Skeletal muscle satellite cell (primary cell): ENCODE data around the gene EPB41L4A.

Source experiments
- H3K27me3 ChIP-seq: 2 replicates; pipeline ENCODE4 v1.7.0; 2013; ENCODE audit warnings: low read length; ENCODE audit not compliant: control insufficient read depth, insufficient read depth
- H3K36me3 ChIP-seq: 2 replicates; pipeline ENCODE4 v1.7.0; 2013; ENCODE audit warnings: mild to moderate bottlenecking, control low read depth, low read length; ENCODE audit not compliant: insufficient read depth
- H3K4me1 ChIP-seq: 2 replicates; pipeline ENCODE4 v1.7.0; 2013; ENCODE audit warnings: low read length; ENCODE audit not compliant: control insufficient read depth, insufficient read depth
- H3K4me2 ChIP-seq: 2 replicates; pipeline ENCODE4 v1.7.0; 2013; ENCODE audit warnings: mild to moderate bottlenecking, low read length
- H3K4me3 ChIP-seq: 2 replicates; pipeline ENCODE4 v1.7.0; 2013; ENCODE audit warnings: low read length
- H3K9ac ChIP-seq: 2 replicates; pipeline ENCODE4 v1.7.0; 2013; ENCODE audit warnings: mild to moderate bottlenecking, low read depth, low read length, moderate library complexity
- H3K9me3 ChIP-seq: replicated peaks from 2 replicates; pipeline ENCODE4 v1.7.0; 2013; ENCODE audit warnings: mild to moderate bottlenecking, control low read depth, low read length

The EPB41L4A gene

DNA sequence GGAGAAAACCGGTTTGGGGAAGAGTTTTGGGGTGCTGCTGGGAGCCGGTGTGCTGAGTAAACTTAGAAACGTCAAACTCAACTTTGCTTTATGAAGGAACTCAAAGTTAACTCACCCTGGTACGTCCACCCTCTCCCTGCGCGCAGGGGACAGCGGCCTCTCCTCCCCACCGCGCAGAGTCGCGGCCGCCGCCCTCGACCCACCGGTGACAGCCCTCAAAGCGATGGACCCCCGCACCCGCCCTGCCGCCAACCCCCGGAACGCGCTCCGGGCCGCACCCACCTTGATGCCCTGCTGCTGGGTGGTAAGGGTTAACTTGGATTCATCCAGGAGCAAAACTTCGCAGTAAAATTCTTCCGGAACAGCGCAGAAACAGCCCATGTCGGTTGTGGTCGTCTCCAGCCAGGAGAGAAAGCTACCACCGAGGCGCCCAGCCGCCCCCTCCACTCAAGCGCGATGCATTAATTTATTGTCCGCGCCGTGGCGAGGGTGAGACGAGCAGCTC, 366 bp downstream of the EPB41L4A start:
- peaks cover 60% of the 10 kb centered on the region for H3K27me3 ChIP-seq
- peak overlapping the region; percentile 98 for H3K4me2 ChIP-seq
- no peaks in the 10 kb centered on the region for H3K36me3 ChIP-seq
- H3K9ac ChIP-seq = no peak overlapping the region
- peaks cover 12% of the 10 kb centered on the region for H3K4me1 ChIP-seq
- H3K9me3 ChIP-seq = no peaks in the 10 kb centered on the region
- peak overlapping the region; percentile 71 for H3K4me3 ChIP-seq

DNA sequence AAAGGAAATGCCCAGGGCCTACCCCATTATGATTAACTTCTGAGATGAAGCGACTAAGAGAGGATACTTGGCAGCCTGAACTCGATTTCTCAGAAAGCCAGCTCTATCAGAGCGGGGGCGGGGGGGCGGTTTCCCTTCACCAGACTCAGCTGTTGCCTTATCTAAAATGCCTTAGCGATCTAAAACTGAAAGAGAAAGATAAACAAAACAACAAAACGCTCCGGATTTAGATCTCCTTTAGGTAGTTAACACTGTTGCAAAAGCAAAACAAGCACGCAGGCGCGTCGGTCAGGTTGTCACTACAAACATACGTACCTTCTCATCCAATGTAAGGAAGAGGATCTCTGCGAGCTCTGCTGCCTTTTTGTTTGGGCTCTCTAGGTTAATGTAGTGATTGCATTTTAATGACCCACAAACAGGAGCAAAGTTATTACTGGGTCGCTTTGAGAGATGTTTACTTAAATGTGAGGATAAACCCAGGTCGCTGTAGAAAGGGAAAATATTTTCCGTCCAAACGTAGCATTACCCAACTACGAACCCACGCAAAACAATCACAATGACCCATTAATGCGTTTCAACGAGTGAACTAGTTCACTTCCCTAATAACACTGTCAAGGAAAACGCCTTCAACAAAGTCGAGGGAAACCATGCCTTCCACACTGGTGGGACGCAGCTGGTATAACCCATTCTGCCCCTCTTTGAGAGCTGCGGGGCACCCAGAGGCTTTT, 982 bp downstream of the EPB41L4A start:
- Histone ChIP-seq H3K4me2 (peak overlapping the region; percentile 98), H3K27me3 (peaks cover 55% of the 10 kb centered on the region), H3K9ac (no peak overlapping the region), H3K36me3 (no peaks in the 10 kb centered on the region), H3K9me3 (no peaks in the 10 kb centered on the region), H3K4me1 (peaks cover 12% of the 10 kb centered on the region), H3K4me3 (peak overlapping the region; percentile 71)

DNA sequence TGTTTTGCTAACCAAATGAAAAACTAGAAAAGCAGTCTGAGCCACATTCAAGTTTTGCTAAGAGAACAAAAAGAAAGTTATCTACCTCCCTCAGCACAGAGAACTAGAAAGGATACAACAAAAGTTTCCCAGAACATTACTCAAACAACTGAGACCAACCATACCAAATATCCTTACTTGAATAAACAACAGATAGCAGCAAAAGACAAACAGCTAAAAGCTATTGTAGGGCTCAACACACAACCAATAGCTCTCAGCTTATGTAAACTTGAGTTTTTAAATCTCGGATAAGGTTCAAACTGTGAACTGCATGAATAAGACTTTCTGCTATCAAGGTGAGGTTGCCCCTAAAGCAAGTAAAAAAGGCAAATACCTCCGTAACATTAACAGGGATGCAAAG, 3.5 kb downstream of the EPB41L4A start:
- no peaks in the 10 kb centered on the region for H3K9me3 ChIP-seq
- H3K4me3 ChIP-seq = no peak overlapping the region
- peaks cover 12% of the 10 kb centered on the region for H3K4me1 ChIP-seq
- H3K36me3 ChIP-seq = no peaks in the 10 kb centered on the region
- H3K9ac ChIP-seq = no peak overlapping the region
- H3K27me3 ChIP-seq = peaks cover 42% of the 10 kb centered on the region
- H3K4me2 ChIP-seq = no peak overlapping the region

DNA sequence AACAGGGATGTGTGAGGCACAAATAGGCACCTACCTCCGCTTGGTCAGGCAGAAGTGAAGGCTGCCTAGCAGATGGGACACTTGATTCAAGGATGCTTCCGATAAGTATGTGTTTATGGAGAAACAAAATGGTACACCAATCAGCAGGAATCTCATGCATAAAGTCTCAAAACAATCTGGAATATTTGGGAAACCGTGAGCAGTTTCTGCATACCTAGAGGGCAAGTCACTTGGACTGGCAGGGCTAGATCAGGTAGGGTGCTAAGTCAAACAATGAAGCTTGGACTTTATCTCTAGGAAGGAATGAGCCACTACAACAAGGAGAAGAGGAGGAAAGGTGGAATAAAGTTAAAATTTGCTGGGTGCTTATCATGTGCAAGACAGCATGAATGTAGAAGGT, 5.5 kb downstream of the EPB41L4A start:
- Histone ChIP-seq H3K4me3 (no peak overlapping the region), H3K36me3 (no peaks in the 10 kb centered on the region), H3K4me2 (no peak overlapping the region), H3K27me3 (peaks cover 26% of the 10 kb centered on the region), H3K9ac (no peak overlapping the region), H3K4me1 (no peaks in the 10 kb centered on the region), H3K9me3 (no peaks in the 10 kb centered on the region)

DNA sequence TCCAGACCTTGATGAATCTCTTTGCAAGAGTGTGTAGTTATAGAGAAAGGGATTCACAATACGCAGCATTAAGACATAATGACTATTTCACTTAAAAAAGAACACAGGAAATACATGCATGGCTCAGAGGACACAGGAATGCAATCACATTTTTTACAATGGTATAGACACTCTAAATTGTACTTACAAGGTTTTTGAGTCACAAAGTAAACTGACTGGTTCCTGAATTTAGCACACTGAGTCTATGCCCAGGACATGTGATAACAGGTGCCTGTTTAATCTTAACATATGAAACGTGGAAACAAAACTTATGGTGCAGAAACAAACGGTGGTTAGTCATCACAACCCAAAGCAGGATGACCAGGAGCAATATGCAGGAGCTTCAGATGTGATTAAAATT, 6.7 kb downstream of the EPB41L4A start:
- Histone ChIP-seq H3K4me2 (no peak overlapping the region), H3K4me3 (no peak overlapping the region), H3K36me3 (no peaks in the 10 kb centered on the region), H3K27me3 (peaks cover 19% of the 10 kb centered on the region), H3K9me3 (no peaks in the 10 kb centered on the region), H3K9ac (no peak overlapping the region), H3K4me1 (no peaks in the 10 kb centered on the region)

DNA sequence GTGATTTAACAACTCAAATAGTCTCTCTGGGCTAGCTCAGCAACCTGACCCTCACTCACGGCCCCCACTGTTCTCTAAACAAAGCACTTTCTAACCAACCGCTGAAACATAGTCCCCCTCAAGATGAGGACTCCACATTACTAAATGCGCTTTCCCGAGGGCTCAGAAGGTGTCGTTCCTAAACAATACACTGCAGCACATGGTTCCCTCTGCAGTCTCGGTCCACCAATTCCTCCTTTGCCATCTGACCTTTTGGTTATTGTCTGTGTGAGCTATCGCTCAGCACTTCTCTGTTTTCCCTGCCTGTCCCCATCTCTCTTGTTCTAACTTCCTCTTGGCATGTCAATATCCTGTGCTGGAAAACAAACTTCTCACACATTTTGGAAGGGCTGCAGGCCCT, 7.2 kb downstream of the EPB41L4A start:
- Histone ChIP-seq H3K4me2 (no peak overlapping the region), H3K4me1 (no peaks in the 10 kb centered on the region), H3K9ac (no peak overlapping the region), H3K36me3 (no peaks in the 10 kb centered on the region), H3K4me3 (no peak overlapping the region), H3K27me3 (peaks cover 14% of the 10 kb centered on the region), H3K9me3 (no peaks in the 10 kb centered on the region)

DNA sequence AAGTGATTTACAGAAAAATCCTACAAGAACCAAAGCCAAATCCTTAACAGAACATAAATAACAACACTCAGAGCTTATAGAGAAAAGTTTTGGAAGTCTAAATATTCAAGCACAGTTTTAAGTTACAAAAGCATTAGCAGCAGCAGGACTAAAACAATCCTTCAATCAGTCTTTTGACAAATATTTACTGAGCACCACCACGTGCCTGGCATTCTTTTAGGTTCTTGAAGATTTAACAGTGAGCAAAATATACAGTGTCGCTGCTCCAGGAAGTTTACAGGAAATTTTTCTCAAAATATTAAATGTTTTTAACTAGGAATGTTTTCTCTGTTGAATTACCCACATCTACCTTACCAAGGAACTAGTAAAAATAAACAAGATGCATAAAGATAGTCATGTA, 11.4 kb downstream of the EPB41L4A start:
- Histone ChIP-seq H3K27me3 (no peaks in the 10 kb centered on the region), H3K9ac (no peak overlapping the region), H3K4me3 (no peak overlapping the region), H3K9me3 (no peaks in the 10 kb centered on the region), H3K36me3 (no peaks in the 10 kb centered on the region), H3K4me1 (no peaks in the 10 kb centered on the region), H3K4me2 (no peak overlapping the region)

DNA sequence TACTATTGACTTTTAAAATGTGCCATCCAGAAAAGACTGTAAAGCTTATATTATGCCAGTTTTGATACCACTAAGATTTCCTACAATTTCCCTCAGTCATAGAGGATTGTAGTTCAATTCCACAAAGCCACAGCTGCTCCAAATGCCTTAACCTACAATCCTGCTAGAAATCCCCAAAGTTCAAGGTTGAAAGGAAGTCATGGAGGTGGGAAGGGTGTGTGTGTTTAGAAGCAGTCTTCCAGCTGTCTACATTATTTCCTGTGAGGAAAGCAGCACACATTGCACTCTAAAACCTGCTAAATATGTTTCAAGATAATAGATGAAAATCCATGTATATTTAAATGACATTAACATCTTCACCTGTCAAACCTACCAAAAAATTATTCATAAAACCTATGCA, 11.8 kb downstream of the EPB41L4A start:
- Histone ChIP-seq H3K9me3 (no peaks in the 10 kb centered on the region), H3K4me3 (no peak overlapping the region), H3K27me3 (no peaks in the 10 kb centered on the region), H3K9ac (no peak overlapping the region), H3K4me1 (no peaks in the 10 kb centered on the region), H3K4me2 (no peak overlapping the region), H3K36me3 (no peaks in the 10 kb centered on the region)

DNA sequence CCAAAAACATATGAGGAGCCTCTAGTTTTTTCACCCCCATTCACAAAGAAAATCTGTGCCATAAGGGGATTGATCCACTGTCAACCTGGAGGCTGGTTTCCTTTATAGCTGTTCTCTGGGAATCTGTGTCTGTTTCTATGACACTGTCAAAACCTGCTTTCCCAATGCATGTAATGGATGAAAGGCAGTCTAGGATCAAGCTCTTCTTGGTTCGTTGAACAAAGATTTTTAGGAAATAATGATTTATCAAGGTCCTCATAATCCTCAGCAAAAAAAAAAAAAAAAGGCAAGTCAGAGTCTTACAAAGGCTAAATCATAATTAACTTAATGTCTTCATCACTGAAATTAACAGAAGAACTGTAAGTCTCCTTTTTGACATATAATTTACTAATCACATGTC, 16.0 kb downstream of the EPB41L4A start:
- Histone ChIP-seq H3K4me2 (no peak overlapping the region), H3K27me3 (no peaks in the 10 kb centered on the region), H3K9ac (no peak overlapping the region), H3K36me3 (no peaks in the 10 kb centered on the region), H3K4me3 (no peak overlapping the region), H3K4me1 (no peaks in the 10 kb centered on the region), H3K9me3 (no peaks in the 10 kb centered on the region)

DNA sequence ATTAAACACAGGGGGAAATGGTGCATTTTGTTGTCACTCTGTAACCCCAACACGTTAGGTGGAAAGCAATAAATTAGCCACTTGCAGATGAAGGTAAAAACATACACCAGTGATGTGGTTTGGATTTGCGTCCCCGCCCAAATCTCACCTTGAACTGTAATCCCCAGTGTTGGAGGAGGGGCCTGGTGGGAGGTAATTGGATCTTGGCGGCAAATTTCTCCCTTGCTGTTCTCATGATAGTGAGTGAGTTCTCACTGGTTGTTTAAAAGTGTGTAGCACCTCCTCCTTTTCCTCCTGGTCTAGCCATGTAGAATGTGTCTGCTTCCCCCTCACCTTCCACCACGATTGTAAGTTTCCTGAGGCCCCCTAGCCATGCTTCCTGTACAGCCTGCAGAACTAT, 17.2 kb downstream of the EPB41L4A start:
- Histone ChIP-seq H3K9me3 (no peaks in the 10 kb centered on the region), H3K27me3 (no peaks in the 10 kb centered on the region), H3K36me3 (no peaks in the 10 kb centered on the region), H3K4me3 (no peak overlapping the region), H3K4me1 (no peaks in the 10 kb centered on the region), H3K9ac (no peak overlapping the region), H3K4me2 (no peak overlapping the region)

DNA sequence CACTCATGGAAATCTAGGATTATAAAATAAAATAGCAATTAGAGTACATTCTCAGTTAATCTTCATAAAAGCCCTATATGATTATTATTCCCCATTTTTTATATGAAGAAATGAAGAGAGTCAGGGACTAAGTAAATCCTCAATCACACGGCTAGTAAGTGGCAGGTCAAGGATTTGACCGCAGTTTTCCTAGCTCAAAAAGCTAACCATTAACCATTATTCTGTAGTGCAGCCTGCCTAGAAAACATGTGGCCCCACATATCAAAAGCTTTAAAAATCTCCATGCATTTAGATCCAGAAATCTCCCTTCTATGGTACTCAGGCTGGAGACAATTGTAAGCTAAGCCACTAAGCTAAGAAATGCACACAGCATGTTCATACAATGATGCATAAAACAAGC, 21.4 kb downstream of the EPB41L4A start:
- Histone ChIP-seq H3K9me3 (no peaks in the 10 kb centered on the region), H3K9ac (no peak overlapping the region), H3K4me1 (no peaks in the 10 kb centered on the region), H3K4me2 (no peak overlapping the region), H3K27me3 (no peaks in the 10 kb centered on the region), H3K4me3 (no peak overlapping the region), H3K36me3 (no peaks in the 10 kb centered on the region)

DNA sequence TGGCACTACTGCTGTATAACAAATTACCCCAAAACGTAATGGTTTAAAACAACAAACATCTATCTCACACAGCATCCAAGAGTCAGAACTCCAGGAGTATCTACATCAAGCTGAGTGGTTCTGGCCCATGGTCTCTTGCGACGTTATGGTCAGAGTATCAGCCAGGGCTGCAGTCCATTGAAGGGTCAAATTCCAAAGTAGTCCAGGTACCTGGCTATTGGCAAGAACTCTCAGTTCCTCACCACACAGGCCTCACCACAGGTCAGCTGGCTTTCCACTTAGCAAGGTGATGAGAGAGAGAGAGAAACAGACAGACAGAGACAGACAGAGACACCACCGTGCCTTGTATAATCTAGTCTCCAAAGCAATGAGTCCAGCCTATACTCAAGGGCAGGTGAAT, 22.6 kb downstream of the EPB41L4A start:
- Histone ChIP-seq H3K9me3 (no peaks in the 10 kb centered on the region), H3K4me3 (no peak overlapping the region), H3K4me1 (no peaks in the 10 kb centered on the region), H3K36me3 (no peaks in the 10 kb centered on the region), H3K27me3 (no peaks in the 10 kb centered on the region), H3K4me2 (no peak overlapping the region), H3K9ac (no peak overlapping the region)
